HL-60 (cell line): ENCODE measurements around the gene LAMTOR2.

Source experiments
- DNase-seq, 2 experiments: peaks; one replicate each; pipeline ENCODE4 v3.0.0-alpha.2; 2010 to 2020; ENCODE audit warnings: low read depth in 1 of 2, low spot score in 1 of 2
- H3K27ac ChIP-seq: fragments of 250-450 bp; sonication (Bioruptor Pico); replicated peaks from 2 replicates; pipeline ENCODE4 v1.5.1; 2020; ENCODE audit warnings: mild to moderate bottlenecking, moderate library complexity
- H3K27me3 ChIP-seq: fragments of 250-450 bp; sonication (Bioruptor Pico); 2 replicates; pipeline ENCODE4 v1.5.1; 2021; ENCODE audit warnings: mild to moderate bottlenecking, moderate library complexity; ENCODE audit not compliant: insufficient read depth, poor library complexity, severe bottlenecking
- H3K4me3 ChIP-seq: replicated peaks from 2 replicates; pipeline ENCODE4 v1.5.1; 2011; ENCODE audit warnings: mild to moderate bottlenecking, control low read depth, low read length; ENCODE audit not compliant: insufficient read depth
- CTCF ChIP-seq: IDR thresholded peaks from one replicate; pipeline ENCODE4 v1.5.1; 2011; ENCODE audit warnings: low read length, control low read depth, inconsistent platforms; ENCODE audit not compliant: insufficient read depth
- GABPA ChIP-seq: IDR thresholded peaks from 2 replicates; pipeline ENCODE4 v1.6.1; 2012; ENCODE audit warnings: low read depth
- POLR2AphosphoS5 ChIP-seq: IDR thresholded peaks from 2 replicates; pipeline ENCODE4 v1.6.1; 2012; ENCODE audit warnings: low read depth
- SPI1 ChIP-seq: IDR thresholded peaks from 2 replicates; pipeline ENCODE4 v1.6.1; 2012; ENCODE audit warnings: low read depth, mild to moderate bottlenecking, borderline replicate concordance
- TF ChIP-seq, protein P1 (sequence below): IDR thresholded peaks from 2 replicates; pipeline ENCODE4 v1.6.1; 2012; ENCODE audit warnings: low read depth; ENCODE audit not compliant: insufficient replicate concordance

Gene LAMTOR2

DNA sequence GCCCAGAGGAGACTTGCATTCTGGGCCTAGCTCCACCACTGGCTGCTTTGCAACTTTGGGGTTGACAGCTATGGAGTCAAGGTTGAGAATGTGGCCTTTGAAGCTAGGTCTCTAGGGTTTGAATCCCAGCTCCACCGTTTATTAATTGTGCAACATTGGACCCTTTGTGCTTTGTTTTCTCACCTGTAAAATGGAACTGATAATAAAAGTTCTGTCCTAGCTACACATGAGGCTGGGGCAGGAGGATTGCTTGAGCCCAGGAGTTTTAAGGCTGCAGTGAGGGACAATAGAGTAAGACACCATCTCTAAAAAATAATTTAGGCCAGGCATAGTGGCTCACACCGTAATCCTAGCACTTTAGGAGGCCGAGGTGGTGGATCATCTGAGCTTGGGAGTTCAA lies 44.7 kb downstream of the LAMTOR2 start:
- TF ChIP-seq SPI1 (no peak), GABPA (no peak), POLR2AphosphoS5 (no peak), CTCF (no peak)
- TF ChIP-seq, protein P1, sequence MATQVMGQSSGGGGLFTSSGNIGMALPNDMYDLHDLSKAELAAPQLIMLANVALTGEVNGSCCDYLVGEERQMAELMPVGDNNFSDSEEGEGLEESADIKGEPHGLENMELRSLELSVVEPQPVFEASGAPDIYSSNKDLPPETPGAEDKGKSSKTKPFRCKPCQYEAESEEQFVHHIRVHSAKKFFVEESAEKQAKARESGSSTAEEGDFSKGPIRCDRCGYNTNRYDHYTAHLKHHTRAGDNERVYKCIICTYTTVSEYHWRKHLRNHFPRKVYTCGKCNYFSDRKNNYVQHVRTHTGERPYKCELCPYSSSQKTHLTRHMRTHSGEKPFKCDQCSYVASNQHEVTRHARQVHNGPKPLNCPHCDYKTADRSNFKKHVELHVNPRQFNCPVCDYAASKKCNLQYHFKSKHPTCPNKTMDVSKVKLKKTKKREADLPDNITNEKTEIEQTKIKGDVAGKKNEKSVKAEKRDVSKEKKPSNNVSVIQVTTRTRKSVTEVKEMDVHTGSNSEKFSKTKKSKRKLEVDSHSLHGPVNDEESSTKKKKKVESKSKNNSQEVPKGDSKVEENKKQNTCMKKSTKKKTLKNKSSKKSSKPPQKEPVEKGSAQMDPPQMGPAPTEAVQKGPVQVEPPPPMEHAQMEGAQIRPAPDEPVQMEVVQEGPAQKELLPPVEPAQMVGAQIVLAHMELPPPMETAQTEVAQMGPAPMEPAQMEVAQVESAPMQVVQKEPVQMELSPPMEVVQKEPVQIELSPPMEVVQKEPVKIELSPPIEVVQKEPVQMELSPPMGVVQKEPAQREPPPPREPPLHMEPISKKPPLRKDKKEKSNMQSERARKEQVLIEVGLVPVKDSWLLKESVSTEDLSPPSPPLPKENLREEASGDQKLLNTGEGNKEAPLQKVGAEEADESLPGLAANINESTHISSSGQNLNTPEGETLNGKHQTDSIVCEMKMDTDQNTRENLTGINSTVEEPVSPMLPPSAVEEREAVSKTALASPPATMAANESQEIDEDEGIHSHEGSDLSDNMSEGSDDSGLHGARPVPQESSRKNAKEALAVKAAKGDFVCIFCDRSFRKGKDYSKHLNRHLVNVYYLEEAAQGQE, result no peak
- no peak overlapping the region for H3K27ac ChIP-seq

GRCh38 chr1:156100205-156100995 lies 45.8 kb downstream of the LAMTOR2 start:
- DNase-seq, result no peak
- Histone ChIP-seq H3K4me3 (no peak overlapping the region), H3K27ac (no peak overlapping the region), H3K27me3 (no peaks in the 10 kb centered on the region)
- TF ChIP-seq POLR2AphosphoS5 (no peak), CTCF (no peak), GABPA (no peak)
- TF ChIP-seq, protein P1, result no peak

More for the DNA sequence above, 44.7 kb downstream of the LAMTOR2 start:
- no peak for DNase-seq
- Histone ChIP-seq H3K27me3 (no peaks in the 10 kb centered on the region), H3K4me3 (no peak overlapping the region)

- no peak for DNase-seq
- H3K4me3 ChIP-seq, result no peak overlapping the region
- TF ChIP-seq POLR2AphosphoS5 (no peak), CTCF (no peak), GABPA (no peak), SPI1 (no peak)
- TF ChIP-seq, protein P1, result no peak
- no peak overlapping the region for H3K27ac ChIP-seq
- no peaks in the 10 kb centered on the region for H3K27me3 ChIP-seq
Observed at GRCh38 chr1:156101880-156102279, 47.3 kb downstream of the LAMTOR2 start.
